HFF-Myc (cell line): ENCODE data around the gene UGT1A4.

ENCODE experiments used
- DNase-seq: peaks from one replicate; pipeline ENCODE4 v3.0.0-alpha.2; 2011; ENCODE audit warnings: low read depth; ENCODE audit errors: extremely low read depth
- H3K4me3 ChIP-seq: replicated peaks from 2 replicates; pipeline ENCODE4 v1.5.1; 2011; ENCODE audit warnings: low read depth, mild to moderate bottlenecking, control low read depth, low read length
- CTCF ChIP-seq: IDR thresholded peaks from 2 replicates; pipeline ENCODE4 v1.5.1; 2012; ENCODE audit warnings: mild to moderate bottlenecking, low read depth, low read length, control low read depth; ENCODE audit errors: missing control alignments

Gene UGT1A4

DNA sequence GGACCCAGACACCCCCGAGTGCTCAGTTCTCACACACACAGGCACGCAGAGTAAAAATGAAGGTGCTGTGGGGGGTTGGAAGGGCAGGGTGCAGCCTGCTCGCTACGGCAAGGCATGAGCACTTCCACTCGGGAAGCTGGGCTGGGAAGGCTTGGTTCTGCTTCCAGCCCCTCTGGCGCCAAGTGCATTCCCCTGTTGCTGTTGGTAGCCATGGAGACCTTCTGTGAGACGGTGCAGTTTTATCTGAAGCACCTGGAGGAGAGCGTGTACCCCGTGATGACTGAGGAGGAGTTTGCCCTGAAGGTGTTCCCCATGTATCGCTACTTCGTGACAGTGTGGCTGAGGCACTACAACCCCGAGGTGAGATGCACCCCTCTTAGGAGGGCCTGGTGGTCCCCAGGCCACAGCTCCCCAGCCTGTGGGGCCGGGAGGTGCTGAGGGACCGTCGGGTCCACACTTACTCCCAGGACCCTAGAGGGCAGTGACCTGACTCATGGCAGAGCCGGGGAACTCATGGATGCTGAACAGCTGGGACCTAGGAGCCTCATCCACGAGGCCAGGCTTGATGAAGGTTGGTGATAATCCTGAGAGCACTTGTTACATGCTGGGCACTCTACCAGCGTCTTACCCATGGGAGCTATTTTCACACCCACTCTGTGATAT, 75.1 kb downstream of the UGT1A4 start:
- no peak for DNase-seq
- H3K4me3 ChIP-seq: no peak overlapping the region
- TF ChIP-seq CTCF: no peak

GRCh38 chr2:233794128-233794658, 75.7 kb downstream of the UGT1A4 start:
- DNase-seq: no peak
- H3K4me3 ChIP-seq: no peak overlapping the region
- no peak for TF ChIP-seq CTCF

GRCh38 chr2:233795735-233796171, 77.2 kb downstream of the UGT1A4 start:
- no peak for TF ChIP-seq CTCF
- H3K4me3 ChIP-seq: no peak overlapping the region
- DNase-seq: no peak

DNA sequence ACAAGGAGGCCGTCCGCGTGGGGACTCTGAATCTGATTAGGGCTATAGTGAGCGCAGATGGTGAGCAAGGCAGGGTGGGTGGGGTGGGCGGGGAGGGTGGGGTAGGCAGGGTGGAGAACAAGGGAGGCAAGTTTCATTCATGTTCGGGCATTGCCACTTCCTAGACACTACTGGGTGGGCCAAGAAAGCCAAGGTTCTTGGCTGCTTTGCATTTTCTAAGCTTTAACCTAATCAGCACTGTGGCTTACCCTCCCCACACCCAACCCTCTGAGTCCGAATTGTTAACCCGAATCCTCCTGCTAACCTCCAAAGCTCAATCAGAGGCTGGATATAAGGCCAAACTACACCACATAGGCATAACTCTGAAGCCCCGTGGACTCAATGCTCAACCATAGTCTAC, 77.7 kb downstream of the UGT1A4 start:
- TF ChIP-seq CTCF: no peak
- no peak for DNase-seq
- H3K4me3 ChIP-seq: no peak overlapping the region

GRCh38 chr2:233798335-233799086, 80.0 kb downstream of the UGT1A4 start:
- no peak for DNase-seq
- H3K4me3 ChIP-seq: no peak overlapping the region
- no peak for TF ChIP-seq CTCF

DNA sequence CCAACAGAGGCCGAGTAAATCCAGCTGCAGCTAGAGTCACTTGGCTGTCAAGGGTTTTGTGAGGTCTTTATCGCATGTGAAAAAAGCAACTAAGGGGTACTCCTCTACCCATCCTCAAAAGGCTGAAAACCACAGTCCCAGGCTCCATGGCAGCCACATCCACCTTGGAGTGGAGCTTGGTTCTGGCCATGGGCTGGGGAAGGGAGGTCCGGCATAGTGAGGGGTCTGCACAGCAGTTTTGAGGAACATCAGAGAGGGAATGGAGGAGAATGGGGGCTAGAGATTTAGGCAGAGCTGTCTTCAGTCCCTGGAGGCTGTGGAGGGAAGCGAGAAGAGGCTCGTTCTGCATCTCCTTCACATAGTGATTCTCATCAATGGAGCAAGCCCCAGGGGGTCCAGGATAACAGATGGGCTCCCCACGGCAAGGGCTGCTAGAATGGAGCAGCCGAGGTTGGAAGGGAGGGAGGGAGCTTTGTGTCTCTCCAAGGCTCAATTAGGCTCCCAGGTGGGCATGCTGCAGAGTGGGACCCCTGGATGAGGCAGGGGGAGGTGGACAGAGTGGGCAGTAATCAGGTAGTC, 80.6 kb downstream of the UGT1A4 start:
- DNase-seq: no peak
- no peak for TF ChIP-seq CTCF

More for the DNA sequence above, 80.6 kb downstream of the UGT1A4 start:
- H3K4me3 ChIP-seq: no peak overlapping the region
